Body of pancreas (tissue), 4 donors: Measurements from ENCODE around the gene RFT1.

Source experiments
- CTCF ChIP-seq, 7 experiments: fragments of 450-650 bp in 4 of 7; fragments of 200-600 bp in 3 of 7; sonication (generic) in 3 of 7; IDR thresholded peaks; one replicate each; pipeline ENCODE4 v1.5.1; 2016 to 2019; ENCODE audit warnings: antibody characterized with exemption in 7 of 7
- POLR2A ChIP-seq, 3 donors: fragments of 450-650 bp; IDR thresholded peaks; one replicate each; pipeline ENCODE4 v1.6.1; 2016; ENCODE audit warnings: antibody characterized with exemption in 3 of 3, mild to moderate bottlenecking in 2 of 3

DNA sequence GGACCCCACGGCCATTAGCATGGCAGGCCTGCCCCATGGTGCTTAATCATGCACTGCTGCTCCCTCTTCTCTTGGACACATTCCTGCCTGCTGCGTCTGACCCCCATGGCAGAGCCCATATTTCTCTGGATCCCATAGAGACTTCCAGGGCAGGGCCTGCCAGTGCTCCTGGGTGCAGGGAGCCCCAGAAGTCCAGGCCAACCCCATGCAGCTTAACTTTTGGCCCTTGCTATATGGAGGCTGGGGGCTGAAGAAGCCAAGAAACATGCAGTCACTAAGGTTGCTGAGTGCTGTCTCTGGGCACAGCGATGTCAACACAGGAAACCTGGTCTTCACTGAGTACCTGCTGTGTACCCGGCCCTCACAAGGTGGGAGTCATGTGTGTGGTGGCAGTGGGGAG lies 19.5 kb upstream of the RFT1 start:
- TF ChIP-seq POLR2A (IDR thresholded peaks at IDR 0.05): no peak
- TF ChIP-seq CTCF (IDR thresholded peaks at IDR 0.05): no peak
